AG04449 (cell line): Measurements from ENCODE around the gene SSB.

Source experiments
- CTCF ChIA-PET: fragments of 350-600 bp; formaldehyde crosslinking; extraction: SDS; loops from one replicate; lab custom pipeline; 2021; ENCODE audit warnings: antibody characterized with exemption; lab: Yijun Ruan, JAX
- POLR2A ChIA-PET: fragments of 400-600, 350-600 bp; formaldehyde crosslinking; extraction: SDS; loops from one replicate; lab custom pipeline; 2020; ENCODE audit warnings: antibody characterized with exemption, inconsistent platforms; lab: Yijun Ruan, JAX
- DNase-seq: peaks from one replicate; pipeline ENCODE4 v3.0.0-alpha.2; 2010; ENCODE audit warnings: low read depth, low spot score
- H3K4me3 ChIP-seq: 2 replicates; pipeline ENCODE4 v1.5.1; 2011; ENCODE audit warnings: low read depth, mild to moderate bottlenecking, control low read depth, low read length
- TF ChIP-seq, protein P1 (sequence below): IDR thresholded peaks from one replicate; pipeline ENCODE4 v1.5.1; 2011; ENCODE audit warnings: mild to moderate bottlenecking, moderate library complexity, low read length, control low read depth, inconsistent platforms; ENCODE audit not compliant: insufficient read depth; ENCODE audit errors: missing control alignments

The SSB gene

DNA sequence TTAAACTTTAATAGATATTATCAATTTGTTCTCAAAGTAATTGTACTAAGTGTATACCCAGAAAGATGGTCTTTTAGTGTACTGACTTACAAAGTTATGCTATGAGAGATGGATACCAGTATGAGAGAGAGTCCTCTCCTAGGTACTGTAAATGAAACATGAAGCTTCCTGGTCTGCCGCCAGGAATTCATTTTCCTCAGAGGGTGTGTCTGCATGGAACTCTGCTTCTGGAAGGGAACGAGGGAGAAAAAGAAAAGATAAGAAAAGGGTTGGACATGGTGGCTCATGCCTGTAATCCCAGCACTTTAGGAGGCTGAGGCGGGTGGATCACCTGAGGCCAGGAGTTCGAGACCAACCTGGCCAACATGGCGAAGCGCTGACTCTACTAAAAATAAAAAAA is 2.2 kb upstream of the SSB start:
- TF ChIP-seq, protein P1, sequence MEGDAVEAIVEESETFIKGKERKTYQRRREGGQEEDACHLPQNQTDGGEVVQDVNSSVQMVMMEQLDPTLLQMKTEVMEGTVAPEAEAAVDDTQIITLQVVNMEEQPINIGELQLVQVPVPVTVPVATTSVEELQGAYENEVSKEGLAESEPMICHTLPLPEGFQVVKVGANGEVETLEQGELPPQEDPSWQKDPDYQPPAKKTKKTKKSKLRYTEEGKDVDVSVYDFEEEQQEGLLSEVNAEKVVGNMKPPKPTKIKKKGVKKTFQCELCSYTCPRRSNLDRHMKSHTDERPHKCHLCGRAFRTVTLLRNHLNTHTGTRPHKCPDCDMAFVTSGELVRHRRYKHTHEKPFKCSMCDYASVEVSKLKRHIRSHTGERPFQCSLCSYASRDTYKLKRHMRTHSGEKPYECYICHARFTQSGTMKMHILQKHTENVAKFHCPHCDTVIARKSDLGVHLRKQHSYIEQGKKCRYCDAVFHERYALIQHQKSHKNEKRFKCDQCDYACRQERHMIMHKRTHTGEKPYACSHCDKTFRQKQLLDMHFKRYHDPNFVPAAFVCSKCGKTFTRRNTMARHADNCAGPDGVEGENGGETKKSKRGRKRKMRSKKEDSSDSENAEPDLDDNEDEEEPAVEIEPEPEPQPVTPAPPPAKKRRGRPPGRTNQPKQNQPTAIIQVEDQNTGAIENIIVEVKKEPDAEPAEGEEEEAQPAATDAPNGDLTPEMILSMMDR: no peak
- ChIA-PET CTCF (interaction anchor here (0.8 kb wide), 1 partner anchor 694 kb away, joined by 3 read pairs; no protein-coding TSS in a partner anchor), POLR2A (no interaction called here)
- H3K4me3 ChIP-seq: no peak overlapping the region
- no peak for DNase-seq

DNA sequence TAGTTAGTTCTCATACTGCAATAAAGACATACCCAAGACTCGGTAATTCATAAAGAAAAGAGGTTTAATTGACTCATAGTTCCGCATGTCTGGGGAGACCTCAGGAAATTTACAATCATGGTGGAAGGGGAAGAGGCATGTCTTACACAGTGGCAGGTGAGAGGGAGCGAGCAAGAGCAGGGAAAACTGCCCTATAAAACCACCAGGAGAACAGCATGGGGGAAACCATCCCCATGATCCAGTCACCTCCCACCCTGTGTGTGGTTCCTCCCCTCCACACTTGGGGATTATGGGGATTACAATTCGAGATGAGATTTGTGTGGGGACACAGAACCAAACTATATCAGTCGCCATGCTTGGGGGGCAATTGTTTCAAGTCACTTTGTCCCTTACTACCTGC is 1.1 kb upstream of the SSB start:
- ChIA-PET CTCF (no interaction called here), POLR2A (no interaction called here)
- no peak for DNase-seq
- TF ChIP-seq, protein P1: no peak
- H3K4me3 ChIP-seq: no peak overlapping the region

DNA sequence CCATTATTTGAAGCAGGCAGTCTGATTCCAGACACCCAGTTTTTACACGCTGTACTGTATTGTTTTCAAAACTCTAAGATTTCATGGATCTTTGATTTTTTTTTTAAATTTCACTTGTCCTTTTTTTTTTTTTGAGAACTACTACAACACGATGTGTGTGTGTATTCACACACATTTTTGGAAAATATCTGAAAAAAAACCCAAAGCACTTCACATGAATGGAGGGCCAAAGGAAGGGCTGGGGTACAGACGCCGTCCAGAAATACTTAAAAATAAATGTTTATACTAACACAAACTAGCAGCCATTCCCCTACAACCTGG is 314 bp upstream of the SSB start:
- ChIA-PET CTCF (no interaction called here), POLR2A (interaction anchor here (0.8 to 1.2 kb wide), 5 partner anchors 10 to 318 kb away, joined by 3 to 7 read pairs (median 4); partner anchors contain the start of gene UBR3)
- peak overlapping the region; percentile 83 for H3K4me3 ChIP-seq
- TF ChIP-seq, protein P1: no peak
- DNase-seq: no peak

DNA sequence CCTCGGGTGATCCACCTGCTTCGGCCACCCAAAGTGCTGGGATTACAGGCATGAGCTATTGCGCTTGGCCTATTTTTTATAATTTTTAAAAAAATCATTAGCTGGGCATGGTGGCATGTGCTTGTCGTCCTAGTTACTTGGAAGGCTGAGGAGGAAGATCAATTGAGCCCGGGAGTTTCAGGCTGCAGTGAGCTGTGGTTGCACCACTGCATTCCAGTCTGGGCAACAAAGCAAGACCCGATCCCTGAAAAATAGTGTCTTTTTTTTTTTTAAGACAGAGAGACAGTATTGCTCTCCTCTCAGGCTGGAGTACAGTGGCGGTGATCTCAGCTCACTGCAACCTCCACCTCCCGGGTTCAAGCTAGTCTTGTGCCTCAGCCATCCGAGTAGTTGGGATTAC is 4.8 kb downstream of the SSB start:
- ChIA-PET CTCF (no interaction called here), POLR2A (no interaction called here)

DNA sequence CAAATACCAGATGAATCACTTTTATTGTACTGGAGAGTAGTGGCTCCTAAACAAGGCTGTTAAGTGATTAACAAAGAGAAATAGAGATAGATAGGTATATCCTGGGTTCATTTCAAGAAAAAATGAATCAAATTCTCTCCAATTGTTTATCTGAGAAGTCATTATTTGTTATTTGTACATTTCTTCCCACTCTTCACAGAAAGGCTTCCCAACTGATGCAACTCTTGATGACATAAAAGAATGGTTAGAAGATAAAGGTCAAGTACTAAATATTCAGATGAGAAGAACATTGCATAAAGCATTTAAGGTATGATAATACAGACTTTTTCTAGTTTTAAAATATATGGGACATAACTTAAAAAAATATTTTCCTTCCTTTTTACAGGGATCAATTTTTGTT is 7.9 kb downstream of the SSB start:
- no peak overlapping the region for H3K4me3 ChIP-seq
- POLR2A ChIA-PET: no interaction called here
- CTCF ChIA-PET: no interaction called here
- DNase-seq: no peak
- TF ChIP-seq, protein P1: no peak

More for the DNA sequence above, 4.8 kb downstream of the SSB start:
- DNase-seq: no peak
- TF ChIP-seq, protein P1: no peak
- H3K4me3 ChIP-seq: no peak overlapping the region

DNA sequence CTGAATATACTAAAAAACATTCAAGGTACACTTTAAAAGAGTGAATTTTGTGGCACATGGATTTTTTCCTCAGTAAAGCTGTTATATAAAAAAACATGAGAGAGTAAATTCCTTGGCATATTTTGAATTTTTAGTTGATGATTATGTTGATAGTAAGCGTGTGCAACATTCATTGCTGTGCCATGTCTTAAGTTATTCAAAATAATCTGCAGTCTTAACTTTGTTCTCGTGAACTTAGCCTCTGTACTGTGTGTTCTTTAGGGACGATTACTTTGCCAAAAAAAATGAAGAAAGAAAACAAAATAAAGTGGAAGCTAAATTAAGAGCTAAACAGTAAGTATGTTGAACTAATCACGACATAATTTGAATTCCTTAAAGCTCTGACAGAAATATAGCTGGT is 9.6 kb downstream of the SSB start:
- CTCF ChIA-PET: interaction anchor here (0.9 to 2.1 kb wide), 5 partner anchors 11 to 356 kb away, joined by 3 to 10 read pairs (median 3); partner anchors contain the start of gene METTL5
- H3K4me3 ChIP-seq: no peak overlapping the region
- DNase-seq: peak; percentile 78
- POLR2A ChIA-PET: interaction anchor here (0.8 to 1.2 kb wide), 2 partner anchors 16 to 19 kb away, joined by 5 read pairs; partner anchors contain the start of genes METTL5 and UBR3
- TF ChIP-seq, protein P1: no peak
